Endothelial cell of umbilical vein (primary cell): Measurements from ENCODE around the gene JPT2. TPM values are rescaled to one million over a fixed set of nuclear protein-coding genes. Genes with fewer than 3 reads are reported as not detected.

Experiments
- BruUV-seq: library from RNA; stranded (reverse); fragments of 400-500 nt; replicated peaks from 2 replicates; lab custom pipeline; 2021; lab: Mats Ljungman, UMichigan
- CTCF ChIA-PET: fragments of 300-600, 350-600 bp; sonication (Branson Sonifier 250); formaldehyde crosslinking; loops from one replicate; lab custom pipeline; 2021; ENCODE audit warnings: antibody characterized with exemption, inconsistent platforms; lab: Charles Lee
- POLR2A ChIA-PET: fragments of 300-600, 350-600 bp; sonication (Branson Sonifier 250); formaldehyde crosslinking; loops from one replicate; lab custom pipeline; 2021; ENCODE audit warnings: antibody characterized with exemption, inconsistent platforms; lab: Charles Lee
- DNase-seq: peaks from one replicate; pipeline ENCODE4 v3.0.0-alpha.2; 2011; ENCODE audit warnings: low read depth, low spot score
- FAIRE-seq: peaks from 2 replicates; lab custom pipeline; 2011; peaks lifted over from hg19 to GRCh38; lab: Jason Lieb, UNC
- H2AFZ ChIP-seq: 2 replicates; pipeline ENCODE4 v1.6.0; 2012; ENCODE audit warnings: low read depth, low read length, control low read depth, inconsistent platforms
- H3K27ac ChIP-seq: 2 replicates; pipeline ENCODE4 v1.5.1; 2011; ENCODE audit warnings: low read depth, mild to moderate bottlenecking, control low read depth, low read length, moderate library complexity; ENCODE audit not compliant: insufficient read depth
- H3K27me3 ChIP-seq, 2 experiments: 2 replicates each; pipeline versions ENCODE4 v1.6.0 to v1.6.1; 2011; ENCODE audit warnings: low read length in 2 of 2, mixed read lengths in 1 of 2; ENCODE audit not compliant: control insufficient read depth in 2 of 2, insufficient read depth in 2 of 2
- H3K36me3 ChIP-seq, 2 experiments: 2 replicates in 1 of 2; 3 replicates in 1 of 2; pipeline ENCODE4 v1.5.1; 2011; ENCODE audit warnings: low read length in 2 of 2, mild to moderate bottlenecking in 1 of 2, moderate library complexity in 1 of 2; ENCODE audit not compliant: control insufficient read depth in 2 of 2, insufficient read depth in 2 of 2; ENCODE audit errors: extremely low read depth in 1 of 2
- H3K4me1 ChIP-seq: 3 replicates; pipeline ENCODE4 v1.5.1; 2011; ENCODE audit warnings: mild to moderate bottlenecking, low read length; ENCODE audit not compliant: control insufficient read depth, insufficient read depth; ENCODE audit errors: extremely low read depth
- H3K4me2 ChIP-seq: 2 replicates; pipeline ENCODE4 v1.6.1; 2011; ENCODE audit warnings: low read length, control low read depth, mixed read lengths; ENCODE audit not compliant: insufficient read depth
- H3K4me3 ChIP-seq, 3 experiments: fragments of 200-600 bp in 1 of 3; sonication (generic), shearing (Covaris generic) in 1 of 3; replicated peaks in 1 of 3; 2 replicates each; pipeline ENCODE4 v1.5.1; 2011 to 2016; ENCODE audit warnings: control low read depth in 3 of 3, low read length in 3 of 3, mild to moderate bottlenecking in 2 of 3, inconsistent platforms in 1 of 3, low read depth in 1 of 3, moderate library complexity in 1 of 3; ENCODE audit not compliant: insufficient read depth in 1 of 3
- H3K79me2 ChIP-seq: 2 replicates; pipeline ENCODE4 v1.6.0; 2012; ENCODE audit warnings: low read length, inconsistent platforms; ENCODE audit not compliant: control insufficient read depth, insufficient read depth
- H3K9ac ChIP-seq: replicated peaks from 2 replicates; pipeline ENCODE3; 2011; ENCODE audit warnings: low read length, control low read depth; ENCODE audit not compliant: insufficient read depth; ENCODE audit errors: extremely low read depth
- H3K9me1 ChIP-seq: replicated peaks from 3 replicates; pipeline ENCODE4 v1.6.0; 2011; ENCODE audit warnings: mild to moderate bottlenecking, low read length; ENCODE audit not compliant: control insufficient read depth, insufficient read depth; ENCODE audit errors: extremely low read depth
- H3K9me3 ChIP-seq: replicated peaks from 2 replicates; pipeline ENCODE4 v1.5.1; 2012; ENCODE audit warnings: low read length, inconsistent platforms; ENCODE audit not compliant: control insufficient read depth, insufficient read depth
- H4K20me1 ChIP-seq: replicated peaks from 2 replicates; pipeline ENCODE3; 2011; ENCODE audit warnings: mild to moderate bottlenecking, low read length; ENCODE audit not compliant: control insufficient read depth, insufficient read depth; ENCODE audit errors: extremely low read depth
- CTCF ChIP-seq, 2 donors: IDR thresholded peaks; 1 replicate in 1 of 2; 2 replicates in 1 of 2; pipeline ENCODE4 v1.5.1; 2011; ENCODE audit warnings: low read length in 2 of 2, mild to moderate bottlenecking in 2 of 2, moderate library complexity in 2 of 2, control low read depth in 1 of 2, inconsistent platforms in 1 of 2, low read depth in 1 of 2; ENCODE audit not compliant: insufficient read depth in 1 of 2; ENCODE audit errors: extremely low read depth in 1 of 2
- FOS ChIP-seq: IDR thresholded peaks from 2 replicates; pipeline ENCODE4 v1.6.1; 2011; ENCODE audit warnings: mild to moderate bottlenecking, low read length, moderate library complexity, borderline replicate concordance; ENCODE audit not compliant: insufficient read depth
- GATA2 ChIP-seq: IDR thresholded peaks from 2 replicates; pipeline ENCODE4 v1.7.0; 2011; ENCODE audit warnings: low read depth, mild to moderate bottlenecking, moderate library complexity, mixed read lengths, low read length; ENCODE audit not compliant: insufficient read length, insufficient read depth
- JUN ChIP-seq: IDR thresholded peaks from 2 replicates; pipeline ENCODE4 v1.6.1; 2011; ENCODE audit warnings: borderline replicate concordance, low read depth; ENCODE audit not compliant: insufficient read length, insufficient read depth
- MYC ChIP-seq: IDR thresholded peaks from one replicate; pipeline ENCODE4 v1.6.1; 2011; ENCODE audit warnings: mild to moderate bottlenecking, low read depth, low read length
- POLR2A ChIP-seq: IDR thresholded peaks from 2 replicates; pipeline ENCODE4 v1.6.1; 2012; ENCODE audit warnings: low read depth, mild to moderate bottlenecking, control low read depth, low read length
- POLR2AphosphoS5 ChIP-seq: IDR thresholded peaks from 2 replicates; pipeline ENCODE4 v1.6.1; 2012; ENCODE audit warnings: low read depth, mild to moderate bottlenecking, control low read depth, low read length, moderate library complexity; ENCODE audit not compliant: insufficient read depth
- dilution Hi-C: fragments of 300-500 bp; cut with MboI; formaldehyde crosslinking; loops from one replicate; pipeline ENCODE4 v1.15.0; 2019; ENCODE audit warnings: low sequenced_read_pairs; ENCODE audit not compliant: extremely low pct_ligation_motif_present
- intact Hi-C: fragments of 100-400 bp; cut with micrococcal nuclease; formaldehyde crosslinking; loops from one replicate; pipeline ENCODE4 v1.10.0; 2022
- polyA plus RNA-seq, 4 experiments: library from polyadenylated mRNA; depleted of rRNA in 3 of 4; stranded (reverse) in 3 of 4; unstranded in 1 of 4; fragments of >200 nt; gene quantifications; 2 replicates each; pipeline versions ENCODE4 v1.2.1 to v1.2.3, GENCODE V29; 2011 to 2012; ENCODE audit warnings: missing spikeins in 1 of 4
- total RNA-seq: library from RNA; stranded (reverse); gene quantifications from 2 replicates; pipeline ENCODE4 v1.2.3, GENCODE V29; 2021

The JPT2 gene
- total and polyA plus RNA-seq, 2 donors (not counting 3 experiments of a cell fraction or from before 2014, with no cell fraction given): 35.8 to 93.3 TPM

DNA sequence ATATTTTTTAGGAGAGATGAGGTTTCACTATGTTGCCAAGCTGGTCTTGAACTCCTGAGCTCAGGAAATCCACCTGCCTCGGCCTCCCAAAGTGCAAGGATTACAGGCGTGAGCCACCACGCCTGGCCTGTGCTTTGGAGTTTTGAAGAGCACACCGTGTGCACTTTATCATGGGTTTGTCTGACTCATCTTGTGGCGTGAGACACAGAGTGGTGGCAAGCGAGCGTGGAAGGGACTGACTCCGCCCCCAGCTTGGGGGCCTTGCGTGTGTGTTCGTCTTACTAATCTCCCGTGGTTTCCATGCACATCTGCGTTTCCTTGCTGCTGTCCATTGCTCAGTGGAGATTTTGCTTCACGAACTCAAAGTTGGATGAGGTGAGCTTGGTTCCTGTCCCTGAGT lies 43.0 kb upstream of the JPT2 start:
- Histone ChIP-seq H3K36me3 (peaks cover 20 to 51% of the 10 kb centered on the region in 2 experiments), H3K4me2 (no peak overlapping the region), H3K4me1 (peaks cover 7% of the 10 kb centered on the region), H3K27ac (no peak overlapping the region), H2AFZ (no peak overlapping the region), H3K4me3 (no peak overlapping the region), H3K27me3 (no peaks in the 10 kb centered on the region), H3K9ac (no peak overlapping the region), H4K20me1 (no peaks in the 10 kb centered on the region), H3K9me3 (no peaks in the 10 kb centered on the region), H3K9me1 (no peaks in the 10 kb centered on the region), H3K79me2 (peaks cover 29% of the 10 kb centered on the region)
- dilution Hi-C loops: no loop called here
- CTCF ChIA-PET: no interaction called here
- TF ChIP-seq POLR2A: no peak
- TF ChIP-seq POLR2AphosphoS5: no peak
- no peak for TF ChIP-seq CTCF (IDR thresholded peaks at IDR 0.05; ENCODE audit: extremely low read depth in 1 of 2, insufficient read depth in 1 of 2, low read depth in 1 of 2, low read length in 2 of 2)
- TF ChIP-seq FOS: no peak
- TF ChIP-seq GATA2: no peak
- TF ChIP-seq MYC: no peak
- no peak for TF ChIP-seq JUN
- no TSS peak for BruUV-seq
- DNase-seq (no peak), FAIRE-seq (no peak)
- intact Hi-C loops: no loop called here
- POLR2A ChIA-PET: no interaction called here
